ENCODE results near the gene STRN4. TPM values are rescaled to one million over a fixed set of nuclear protein-coding genes. Genes with fewer than 3 reads are reported as not detected.

Gene STRN4
- total RNA-seq, 2 donors from 2014 or later: 51.4 to 55.5 TPM

DNA sequence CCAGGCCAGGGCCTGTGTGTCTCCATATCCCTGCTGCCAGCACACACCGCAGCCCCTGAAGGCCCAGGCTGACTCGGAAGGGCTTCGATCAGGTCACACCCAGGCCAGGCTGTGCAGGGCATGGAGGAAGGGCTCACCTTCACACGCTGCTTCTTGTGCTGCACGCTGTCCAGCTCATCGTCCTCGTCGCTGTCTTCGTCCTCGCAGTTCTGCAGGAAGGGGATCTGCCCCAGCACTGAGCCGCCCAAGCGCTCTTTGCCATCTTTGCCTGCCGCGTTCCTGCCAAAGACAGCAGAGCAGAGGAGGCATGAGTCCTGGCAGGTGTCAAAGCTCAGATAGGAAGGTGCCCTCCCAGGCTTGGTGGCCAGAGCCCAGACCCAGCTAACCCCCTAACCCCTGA is 15.7 kb downstream of the STRN4 start:
- ATAC-seq: no peak
- Histone ChIP-seq H3K27ac (no peak overlapping the region), H3K9me3 (no peaks in the 10 kb centered on the region), H3K4me1 (no peaks in the 10 kb centered on the region), H3K36me3 (replicated peaks in 1 of 2; ENCODE audit: insufficient read depth in 1 of 2, low read depth in 2 of 2) (peaks cover 3 to 31% of the 10 kb centered on the region in 2 donors), H3K27me3 (no peaks in the 10 kb centered on the region), H3K4me3 (no peak overlapping the region)
- 89 to 98% methylated on average over 13 to 14 of the region's 14 CpGs for WGBS, 2 donors
- no peak for DNase-seq
- TF ChIP-seq POLR2A (IDR thresholded peaks at IDR 0.05): no peak
- TF ChIP-seq, protein P1, sequence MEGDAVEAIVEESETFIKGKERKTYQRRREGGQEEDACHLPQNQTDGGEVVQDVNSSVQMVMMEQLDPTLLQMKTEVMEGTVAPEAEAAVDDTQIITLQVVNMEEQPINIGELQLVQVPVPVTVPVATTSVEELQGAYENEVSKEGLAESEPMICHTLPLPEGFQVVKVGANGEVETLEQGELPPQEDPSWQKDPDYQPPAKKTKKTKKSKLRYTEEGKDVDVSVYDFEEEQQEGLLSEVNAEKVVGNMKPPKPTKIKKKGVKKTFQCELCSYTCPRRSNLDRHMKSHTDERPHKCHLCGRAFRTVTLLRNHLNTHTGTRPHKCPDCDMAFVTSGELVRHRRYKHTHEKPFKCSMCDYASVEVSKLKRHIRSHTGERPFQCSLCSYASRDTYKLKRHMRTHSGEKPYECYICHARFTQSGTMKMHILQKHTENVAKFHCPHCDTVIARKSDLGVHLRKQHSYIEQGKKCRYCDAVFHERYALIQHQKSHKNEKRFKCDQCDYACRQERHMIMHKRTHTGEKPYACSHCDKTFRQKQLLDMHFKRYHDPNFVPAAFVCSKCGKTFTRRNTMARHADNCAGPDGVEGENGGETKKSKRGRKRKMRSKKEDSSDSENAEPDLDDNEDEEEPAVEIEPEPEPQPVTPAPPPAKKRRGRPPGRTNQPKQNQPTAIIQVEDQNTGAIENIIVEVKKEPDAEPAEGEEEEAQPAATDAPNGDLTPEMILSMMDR (IDR thresholded peaks at IDR 0.05): no peak
- intact Hi-C loops (cut with DNase I): no loop called here

DNA sequence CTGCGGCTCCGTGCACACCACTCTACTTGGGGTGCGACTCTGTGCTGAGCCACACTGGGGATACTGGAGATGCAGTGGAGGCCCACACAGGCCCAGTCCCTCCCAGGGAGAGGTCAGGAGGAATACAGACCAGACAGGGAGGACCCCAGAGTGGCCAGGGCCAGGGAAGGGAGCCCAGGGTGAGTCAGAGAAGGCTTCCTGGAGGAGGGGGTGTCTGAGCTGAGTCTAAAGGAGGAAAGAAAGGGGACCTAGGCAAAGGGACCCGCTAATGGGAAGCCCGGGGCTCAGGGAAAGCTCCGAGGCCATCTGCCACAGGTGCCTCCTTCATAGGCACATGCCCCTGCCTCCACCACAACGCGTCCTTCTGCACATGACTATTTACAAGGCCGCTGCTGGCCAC is 16.1 kb downstream of the STRN4 start:
- TF ChIP-seq, protein P1 (IDR thresholded peaks at IDR 0.05): no peak
- no peak for TF ChIP-seq POLR2A (IDR thresholded peaks at IDR 0.05)
- ATAC-seq (no peak), DNase-seq (no peak)
- Histone ChIP-seq H3K9me3 (no peaks in the 10 kb centered on the region), H3K4me3 (no peak overlapping the region), H3K27ac (no peak overlapping the region), H3K27me3 (no peaks in the 10 kb centered on the region), H3K36me3 (replicated peaks in 1 of 2; ENCODE audit: insufficient read depth in 1 of 2, low read depth in 2 of 2) (peaks cover 5 to 32% of the 10 kb centered on the region in 2 donors), H3K4me1 (no peaks in the 10 kb centered on the region)
- WGBS, 2 donors: 80 to 92% methylated on average over 8 to 9 of the region's 9 CpGs
- intact Hi-C loops (cut with DNase I): no loop called here

DNA sequence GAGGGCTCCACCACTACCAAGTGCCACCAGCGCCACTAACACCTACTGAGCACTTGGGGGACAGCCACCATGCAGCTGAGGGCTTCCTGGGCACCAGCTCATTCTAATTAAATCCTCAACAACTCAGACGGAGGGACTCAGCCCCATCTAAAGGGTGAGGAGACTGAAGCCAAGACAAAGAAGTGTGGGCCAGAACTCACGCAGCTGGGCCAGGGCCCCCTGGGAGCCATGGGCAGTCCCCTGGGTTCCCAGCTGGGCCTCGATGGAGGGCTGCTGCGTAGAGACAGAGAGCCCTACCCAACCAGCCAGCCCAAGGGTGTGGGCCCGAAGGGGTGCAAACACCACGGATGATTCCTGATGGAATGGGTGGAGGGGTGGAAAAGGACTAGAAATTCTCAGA is 16.6 kb downstream of the STRN4 start:
- Histone ChIP-seq H3K4me3 (no peak overlapping the region), H3K4me1 (no peaks in the 10 kb centered on the region), H3K27ac (no peak overlapping the region), H3K9me3 (no peaks in the 10 kb centered on the region), H3K27me3 (no peaks in the 10 kb centered on the region), H3K36me3 (replicated peaks in 1 of 2; ENCODE audit: insufficient read depth in 1 of 2, low read depth in 2 of 2) (peaks cover 5 to 36% of the 10 kb centered on the region in 2 donors)
- WGBS, 2 donors: 89 to 93% methylated on average over 7 of the region's 7 CpGs
- ATAC-seq: no peak
- intact Hi-C loops (cut with DNase I): no loop called here
- TF ChIP-seq POLR2A (IDR thresholded peaks at IDR 0.05): no peak
- TF ChIP-seq, protein P1 (IDR thresholded peaks at IDR 0.05): no peak
- no peak for DNase-seq

DNA sequence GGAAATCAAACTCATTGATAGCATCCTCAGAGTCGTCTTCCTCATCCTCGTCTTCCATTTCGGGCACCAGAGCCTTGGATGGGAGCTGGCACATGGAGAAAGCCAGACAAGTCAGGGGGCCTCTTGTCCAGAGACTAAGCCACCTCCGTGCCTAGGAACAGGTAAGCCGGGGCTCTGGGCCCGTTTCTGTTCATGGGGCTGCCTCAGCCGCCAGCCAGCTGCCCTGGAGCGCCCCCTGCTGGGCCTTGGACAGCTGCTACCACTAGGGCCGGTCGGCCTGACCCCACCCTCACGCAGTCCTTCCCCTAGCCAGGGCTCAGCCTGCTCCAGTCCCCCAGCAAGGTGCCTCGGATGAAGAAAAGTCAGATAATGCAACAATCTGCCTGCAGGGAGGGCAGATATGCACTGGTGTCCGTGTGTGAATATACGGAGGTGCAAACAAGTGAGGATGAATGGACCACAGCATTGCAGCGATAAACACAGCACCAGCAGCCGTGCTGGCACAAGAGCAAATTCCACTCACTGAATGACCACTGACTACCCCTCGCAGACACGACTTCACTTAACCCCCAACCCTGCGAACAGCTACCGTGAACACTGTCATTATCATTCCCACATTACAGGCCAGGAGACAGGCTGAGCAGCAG is 17.4 kb downstream of the STRN4 start:
- Histone ChIP-seq H3K36me3 (replicated peaks in 1 of 2; ENCODE audit: insufficient read depth in 1 of 2, low read depth in 2 of 2) (peaks cover 5 to 39% of the 10 kb centered on the region in 2 donors), H3K4me1 (no peaks in the 10 kb centered on the region), H3K9me3 (no peaks in the 10 kb centered on the region), H3K27me3 (no peaks in the 10 kb centered on the region), H3K4me3 (no peak overlapping the region), H3K27ac (no peak overlapping the region)
- peak; percentile 62 for ATAC-seq
- 47 to 59% methylated on average over 11 to 20 of the region's 20 CpGs for WGBS, 2 donors
- DNase-seq: peak; percentile 73 to 80 (median 74)
- intact Hi-C loops (cut with DNase I): no loop called here
- TF ChIP-seq POLR2A (IDR thresholded peaks at IDR 0.05): no peak
- TF ChIP-seq, protein P1 (IDR thresholded peaks at IDR 0.05): peak; percentile 76 to 88 (median 83)

DNA sequence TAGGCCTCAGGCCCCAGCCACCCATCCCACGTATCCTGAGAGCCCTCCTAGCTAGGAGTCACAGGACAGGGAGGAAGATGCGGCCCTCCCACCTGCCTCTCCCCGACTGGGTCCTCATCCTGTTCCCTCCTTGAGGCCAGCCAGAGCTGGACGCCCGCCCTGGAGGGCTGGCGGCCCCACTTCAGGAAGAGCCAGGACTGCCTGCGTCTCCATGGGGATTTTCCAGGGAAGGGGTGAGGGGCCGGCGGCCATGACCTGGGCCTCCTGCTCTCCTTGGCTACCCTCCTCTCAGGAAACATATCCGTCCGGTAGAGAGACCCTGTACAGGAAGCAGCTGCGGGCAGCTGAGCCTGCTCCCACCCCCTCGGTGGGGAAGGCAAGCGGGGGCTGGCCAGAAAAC is 18.0 kb downstream of the STRN4 start:
- Histone ChIP-seq H3K9me3 (no peaks in the 10 kb centered on the region), H3K4me3 (no peak overlapping the region), H3K4me1 (no peaks in the 10 kb centered on the region), H3K27ac (no peak overlapping the region), H3K27me3 (no peaks in the 10 kb centered on the region), H3K36me3 (replicated peaks in 1 of 2; ENCODE audit: insufficient read depth in 1 of 2, low read depth in 2 of 2) (peaks cover 5 to 39% of the 10 kb centered on the region in 2 donors)
- ATAC-seq (peak; percentile 12), DNase-seq (no peak)
- TF ChIP-seq, protein P1 (IDR thresholded peaks at IDR 0.05): no peak
- WGBS, 2 donors: 75 to 100% methylated on average over 1 to 13 of the region's 14 CpGs
- intact Hi-C loops (cut with DNase I): no loop called here
